Ammon's horn (tissue), 1 donor: Measurements from ENCODE around the gene ADGRV1.

Source experiments
- DNase-seq: peaks from one replicate; pipeline ENCODE4 v3.0.0-alpha.2; 2016; ENCODE audit warnings: low spot score

Gene ADGRV1

GRCh38 chr5:90875456-90875855, 316.9 kb downstream of the ADGRV1 start:
- DNase-seq, result no peak

GRCh38 chr5:90876366-90876765, 317.8 kb downstream of the ADGRV1 start:
- no peak for DNase-seq

DNA sequence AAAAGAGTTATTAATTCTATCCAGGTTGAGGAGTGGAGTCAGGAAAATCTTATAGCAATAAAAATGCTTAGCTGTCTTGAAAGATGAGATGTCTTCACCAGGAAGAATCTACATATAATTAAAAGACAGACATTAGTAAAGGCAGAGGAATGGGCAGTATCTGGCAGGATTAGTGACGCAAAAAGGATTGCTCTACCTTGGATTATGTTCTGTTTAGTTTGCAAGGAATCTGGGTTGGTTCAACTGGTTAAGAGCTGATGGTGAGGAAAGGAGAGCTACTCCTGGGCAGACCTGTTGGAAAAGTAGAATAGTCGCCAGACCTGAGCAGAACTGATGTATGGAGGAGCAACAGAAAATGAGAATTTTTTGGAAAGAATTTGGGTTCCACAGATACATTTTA, 318.5 kb downstream of the ADGRV1 start:
- DNase-seq, result no peak

DNA sequence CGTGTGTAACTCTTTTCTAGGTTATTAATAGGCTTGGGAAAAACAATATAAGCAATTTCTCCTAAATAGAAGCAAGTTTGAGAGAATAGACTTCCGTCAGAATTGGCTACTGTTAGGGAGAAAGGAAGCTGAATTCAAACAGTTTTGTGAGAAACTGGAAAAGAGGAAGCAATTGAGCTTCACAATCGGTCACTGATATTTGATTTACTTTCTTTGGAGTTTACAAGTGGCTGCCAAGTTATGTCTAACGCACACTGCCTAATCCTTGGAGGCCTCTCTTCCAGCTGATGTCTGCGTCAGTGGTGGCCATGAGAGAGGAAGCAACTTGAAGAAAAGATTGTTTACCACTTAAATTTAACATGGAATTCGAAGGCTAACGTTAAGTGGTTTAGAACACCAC, 319.5 kb downstream of the ADGRV1 start:
- no peak for DNase-seq

GRCh38 chr5:90878549-90879196, 320.1 kb downstream of the ADGRV1 start:
- no peak for DNase-seq

GRCh38 chr5:90881626-90882150, 323.1 kb downstream of the ADGRV1 start:
- DNase-seq, result no peak

DNA sequence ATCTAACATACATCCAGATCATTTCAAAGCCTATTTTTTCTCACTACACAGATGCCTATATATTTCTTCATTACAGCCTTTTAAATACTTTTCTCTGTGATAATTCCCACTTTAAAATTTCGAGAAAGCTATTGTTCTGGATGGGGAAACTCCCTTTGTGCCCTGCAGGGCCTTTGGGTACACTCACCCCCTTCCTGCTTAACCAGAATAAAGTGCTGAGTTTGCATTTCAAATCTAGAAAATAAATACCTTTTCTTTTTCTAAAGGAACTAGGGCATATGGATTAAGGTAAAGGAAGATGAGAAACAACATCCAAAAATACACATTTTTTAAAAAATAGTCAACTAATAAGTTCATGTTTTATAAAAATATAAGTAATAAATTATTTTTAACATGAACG, 323.9 kb downstream of the ADGRV1 start:
- no peak for DNase-seq

DNA sequence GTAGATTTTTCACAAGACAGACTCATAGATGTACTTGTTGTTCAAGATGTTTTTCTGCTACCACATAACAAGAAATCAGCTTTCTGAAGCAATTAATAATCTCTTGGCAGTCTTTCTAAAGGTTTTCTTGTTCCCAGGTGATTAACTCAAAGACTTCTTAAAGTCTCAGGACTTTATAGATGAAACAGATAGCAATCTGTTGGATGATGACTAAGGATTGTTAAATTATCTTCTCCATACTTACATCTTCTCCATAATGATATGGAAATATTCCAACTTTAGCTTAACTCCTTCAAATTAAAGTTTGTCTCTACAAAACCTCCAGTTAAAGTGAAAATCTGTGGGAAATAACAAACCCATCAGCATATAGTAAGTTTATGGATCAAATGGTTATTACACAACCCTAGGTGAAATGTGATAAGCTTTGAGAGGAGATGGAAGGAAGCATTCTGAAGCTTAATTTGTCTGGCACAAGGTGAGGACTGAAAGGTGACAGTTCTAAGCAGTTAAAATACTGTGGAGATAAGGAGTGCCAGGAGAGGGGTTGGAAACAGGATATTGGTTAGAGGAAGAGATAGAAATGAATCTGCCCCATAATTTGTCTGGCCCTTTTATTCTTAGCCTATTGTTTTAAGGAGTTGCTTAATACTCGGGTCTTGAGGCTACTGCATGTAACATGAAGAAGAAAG, 326.7 kb downstream of the ADGRV1 start:
- DNase-seq, result no peak

- no peak for DNase-seq
These were observed 327.8 kb downstream of the ADGRV1 start for GRCh38 chr5:90886381-90886780.

GRCh38 chr5:90888511-90889324, 330.1 kb downstream of the ADGRV1 start:
- no peak for DNase-seq

DNA sequence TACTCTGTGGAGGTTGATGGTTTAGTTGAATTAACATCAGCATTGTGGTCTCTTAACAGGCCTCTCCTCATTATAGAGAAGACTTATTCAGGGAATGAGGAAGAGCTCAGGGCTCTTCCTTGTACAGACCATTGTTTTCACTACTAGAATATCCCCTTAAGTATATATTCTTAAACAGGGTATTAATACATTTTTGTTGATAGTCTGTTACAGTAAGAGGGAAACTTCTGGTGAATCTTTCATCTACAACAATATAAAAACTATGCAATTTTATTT, 330.7 kb downstream of the ADGRV1 start:
- no peak for DNase-seq

DNA sequence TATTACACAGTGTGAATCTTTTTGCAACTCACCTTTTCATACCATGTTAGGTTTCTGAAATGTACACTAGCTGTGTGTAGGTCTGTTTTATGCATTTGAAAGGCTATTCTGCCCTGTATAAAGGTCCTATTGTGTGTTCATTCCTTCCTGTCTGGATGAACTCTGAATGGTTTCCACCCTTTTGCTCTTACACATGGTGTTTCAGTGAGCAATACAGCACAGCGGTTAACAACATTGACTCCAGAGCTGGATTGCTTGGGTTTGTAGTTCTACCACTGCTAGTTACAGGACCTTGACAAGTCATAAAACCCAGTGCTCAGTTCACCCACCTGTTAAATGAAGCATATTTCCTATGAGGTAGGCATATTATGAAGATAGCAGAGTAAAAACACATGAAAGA, 331.6 kb downstream of the ADGRV1 start:
- no peak for DNase-seq

DNA sequence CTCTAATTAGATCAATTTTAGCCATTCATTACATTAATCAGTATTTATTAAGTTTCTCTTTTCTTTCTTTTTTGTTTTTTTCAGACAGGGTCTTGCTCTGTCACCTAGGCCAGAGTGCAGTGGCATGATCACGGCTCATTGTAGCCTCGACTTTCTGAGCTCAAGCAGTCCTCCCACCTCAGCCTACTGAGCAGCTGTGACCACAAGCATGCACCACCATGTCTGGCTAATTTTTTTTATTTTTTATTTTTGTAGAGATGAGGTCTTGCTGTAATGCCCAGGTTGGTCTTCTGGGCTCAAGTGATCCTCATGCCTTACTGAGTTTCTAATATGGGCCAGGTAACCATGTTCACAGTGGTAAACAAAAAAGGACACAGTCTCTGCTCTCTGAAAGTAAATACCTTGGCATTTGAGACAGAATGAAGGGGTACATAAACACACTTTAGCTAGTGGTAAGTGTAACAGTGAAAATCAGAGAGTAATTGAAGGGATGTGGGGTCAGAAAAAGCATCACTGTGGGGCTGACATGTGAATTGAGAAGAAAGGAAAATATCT, 336.3 kb downstream of the ADGRV1 start:
- DNase-seq, result no peak

GRCh38 chr5:90897618-90898017, 339.0 kb downstream of the ADGRV1 start:
- no peak for DNase-seq

DNA sequence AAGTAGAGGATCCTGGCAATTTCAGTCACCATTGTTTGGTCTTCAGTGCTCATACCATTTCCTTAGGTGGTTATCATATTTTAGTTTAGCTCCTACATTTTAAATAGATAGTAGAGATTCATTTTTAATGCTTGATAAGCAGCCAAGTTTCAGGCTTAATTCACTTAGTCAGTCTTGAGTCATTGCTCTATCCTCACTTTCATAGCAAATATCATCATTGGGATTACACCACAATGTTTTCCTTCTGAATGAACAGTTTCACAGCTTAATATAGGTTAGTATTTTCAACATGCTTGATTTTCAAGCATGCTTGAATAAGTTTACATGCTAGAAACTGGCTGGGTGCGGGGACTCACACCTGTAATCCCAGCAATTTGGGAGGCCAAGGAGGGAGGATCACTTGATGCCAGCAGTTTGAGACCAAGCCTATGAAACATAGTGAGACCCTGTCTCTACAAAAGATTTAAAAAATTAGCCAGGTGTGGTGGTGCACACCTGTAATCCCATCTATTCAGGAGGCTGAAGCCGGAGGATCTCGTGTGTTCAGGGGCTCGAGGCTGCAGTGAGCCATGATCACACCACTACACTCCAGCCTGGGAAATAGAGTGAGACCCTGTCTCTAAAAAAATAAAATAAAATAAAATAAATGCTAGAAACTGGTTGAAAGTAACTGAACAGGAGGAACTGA, 339.9 kb downstream of the ADGRV1 start:
- no peak for DNase-seq

GRCh38 chr5:90899014-90899604, 340.5 kb downstream of the ADGRV1 start:
- no peak for DNase-seq

GRCh38 chr5:90901261-90901660, 342.7 kb downstream of the ADGRV1 start:
- no peak for DNase-seq

DNA sequence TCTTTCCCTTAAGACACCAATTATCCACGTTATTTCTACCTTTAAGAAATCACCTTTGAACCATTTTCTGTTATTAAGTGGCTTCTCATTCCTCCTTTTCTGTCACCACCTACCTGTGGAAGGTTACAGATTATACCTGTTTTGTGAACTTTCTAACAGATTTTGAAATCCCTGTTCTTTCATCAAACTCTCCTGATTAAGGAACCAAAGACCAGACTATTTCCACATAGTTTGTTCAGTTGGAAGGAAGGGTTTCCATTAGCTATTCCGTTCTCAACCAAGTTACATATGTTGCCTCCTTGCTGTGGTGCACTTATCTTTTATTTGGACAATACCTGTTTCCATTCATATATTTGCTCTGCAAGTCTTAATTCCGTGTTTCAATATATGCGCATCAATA, 343.6 kb downstream of the ADGRV1 start:
- no peak for DNase-seq

GRCh38 chr5:90902651-90903386, 344.2 kb downstream of the ADGRV1 start:
- DNase-seq, result no peak

DNA sequence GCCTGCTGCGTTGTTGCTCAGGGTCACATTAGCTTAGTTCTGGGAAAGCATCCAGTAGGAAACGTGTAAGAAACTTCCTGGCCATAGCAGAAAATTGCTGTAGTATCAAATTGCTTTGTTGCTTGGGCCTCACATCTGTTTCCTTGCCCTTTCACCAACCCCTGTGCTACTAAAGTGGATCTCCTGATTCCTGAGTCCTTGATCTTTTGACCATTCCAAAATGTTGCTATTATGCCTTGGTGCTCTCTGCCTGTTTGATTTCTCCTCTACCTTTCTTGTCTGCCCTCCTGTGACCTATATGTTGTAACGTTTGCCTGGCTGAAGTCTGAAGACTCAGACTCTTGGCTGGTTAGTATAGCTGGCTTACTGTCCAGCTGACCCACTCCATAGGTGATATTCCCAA, 350.5 kb downstream of the ADGRV1 start:
- no peak for DNase-seq

- no peak for DNase-seq
These were observed 351.3 kb downstream of the ADGRV1 start for GRCh38 chr5:90909940-90910339.
